GM21390 (cell line): ENCODE measurements around the gene NAB1.
"Not testable (repeated sequence)": the region's sequence is repeated elsewhere in the genome, so short reads cannot be mapped to it uniquely, and the experiment has no call there.

Experiments used
- ATAC-seq: cut with Tn5 transposase; IDR thresholded peaks from one replicate; pipeline ENCODE4 v1.9.1; 2021; ENCODE audit not compliant: unreplicated experiment

Gene NAB1

GRCh38 chr2:190649035-190649797 is at the start of gene NAB1:
NAB1 (plus strand) TSS chr2:190649083; CDS start chr2:190659177, 10,094 bp downstream.
- ATAC-seq: peak; percentile 43

GRCh38 chr2:190599546-190600220 is 49.2 kb upstream of the NAB1 start:
- ATAC-seq: no peak

- ATAC-seq: no peak
These were observed 48.4 kb upstream of the NAB1 start for GRCh38 chr2:190600293-190601103.

- ATAC-seq: no peak
These were observed 45.5 kb upstream of the NAB1 start for GRCh38 chr2:190603374-190603773.

- ATAC-seq: no peak
These were observed 41.8 kb upstream of the NAB1 start for GRCh38 chr2:190607014-190607597.

GRCh38 chr2:190607657-190608357 is 41.1 kb upstream of the NAB1 start:
- no peak for ATAC-seq

- ATAC-seq: not testable (repeated sequence)
These were observed 40.0 kb upstream of the NAB1 start for GRCh38 chr2:190608863-190609262.

- not testable (repeated sequence) for ATAC-seq
These were observed 39.5 kb upstream of the NAB1 start for GRCh38 chr2:190609397-190609796.

- not testable (repeated sequence) for ATAC-seq
These were observed 38.4 kb upstream of the NAB1 start for GRCh38 chr2:190610528-190610927.

GRCh38 chr2:190615555-190616200 is 33.2 kb upstream of the NAB1 start:
- no peak for ATAC-seq

GRCh38 chr2:190618030-190618429 is 30.9 kb upstream of the NAB1 start:
- ATAC-seq: no peak

- ATAC-seq: no peak
These were observed 23.2 kb upstream of the NAB1 start for GRCh38 chr2:190625691-190626090.

- no peak for ATAC-seq
These were observed 22.2 kb upstream of the NAB1 start for GRCh38 chr2:190626641-190627210.

- ATAC-seq: peak; percentile 75
These were observed 21.2 kb upstream of the NAB1 start for GRCh38 chr2:190627448-190628412.

GRCh38 chr2:190628591-190629319 is 20.1 kb upstream of the NAB1 start:
- ATAC-seq: no peak

GRCh38 chr2:190634381-190634780 is 14.5 kb upstream of the NAB1 start:
- no peak for ATAC-seq

- no peak for ATAC-seq
These were observed 13.1 kb upstream of the NAB1 start for GRCh38 chr2:190635781-190636180.

GRCh38 chr2:190636361-190636760 is 12.5 kb upstream of the NAB1 start:
- no peak for ATAC-seq
